HTR-8/SVneo (cell line): Measurements from ENCODE around the gene DLGAP5.

ENCODE experiments used
- DNase-seq: peaks from one replicate; pipeline ENCODE4 v3.0.0; 2011; ENCODE audit warnings: low spot score, mixed read lengths; ENCODE audit not compliant: insufficient read length
- FAIRE-seq: peaks from 2 replicates; lab custom pipeline; 2011; peaks lifted over from hg19 to GRCh38; lab: Jason Lieb, UNC

DLGAP5 gene, protein sequence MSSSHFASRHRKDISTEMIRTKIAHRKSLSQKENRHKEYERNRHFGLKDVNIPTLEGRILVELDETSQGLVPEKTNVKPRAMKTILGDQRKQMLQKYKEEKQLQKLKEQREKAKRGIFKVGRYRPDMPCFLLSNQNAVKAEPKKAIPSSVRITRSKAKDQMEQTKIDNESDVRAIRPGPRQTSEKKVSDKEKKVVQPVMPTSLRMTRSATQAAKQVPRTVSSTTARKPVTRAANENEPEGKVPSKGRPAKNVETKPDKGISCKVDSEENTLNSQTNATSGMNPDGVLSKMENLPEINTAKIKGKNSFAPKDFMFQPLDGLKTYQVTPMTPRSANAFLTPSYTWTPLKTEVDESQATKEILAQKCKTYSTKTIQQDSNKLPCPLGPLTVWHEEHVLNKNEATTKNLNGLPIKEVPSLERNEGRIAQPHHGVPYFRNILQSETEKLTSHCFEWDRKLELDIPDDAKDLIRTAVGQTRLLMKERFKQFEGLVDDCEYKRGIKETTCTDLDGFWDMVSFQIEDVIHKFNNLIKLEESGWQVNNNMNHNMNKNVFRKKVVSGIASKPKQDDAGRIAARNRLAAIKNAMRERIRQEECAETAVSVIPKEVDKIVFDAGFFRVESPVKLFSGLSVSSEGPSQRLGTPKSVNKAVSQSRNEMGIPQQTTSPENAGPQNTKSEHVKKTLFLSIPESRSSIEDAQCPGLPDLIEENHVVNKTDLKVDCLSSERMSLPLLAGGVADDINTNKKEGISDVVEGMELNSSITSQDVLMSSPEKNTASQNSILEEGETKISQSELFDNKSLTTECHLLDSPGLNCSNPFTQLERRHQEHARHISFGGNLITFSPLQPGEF

DNA sequence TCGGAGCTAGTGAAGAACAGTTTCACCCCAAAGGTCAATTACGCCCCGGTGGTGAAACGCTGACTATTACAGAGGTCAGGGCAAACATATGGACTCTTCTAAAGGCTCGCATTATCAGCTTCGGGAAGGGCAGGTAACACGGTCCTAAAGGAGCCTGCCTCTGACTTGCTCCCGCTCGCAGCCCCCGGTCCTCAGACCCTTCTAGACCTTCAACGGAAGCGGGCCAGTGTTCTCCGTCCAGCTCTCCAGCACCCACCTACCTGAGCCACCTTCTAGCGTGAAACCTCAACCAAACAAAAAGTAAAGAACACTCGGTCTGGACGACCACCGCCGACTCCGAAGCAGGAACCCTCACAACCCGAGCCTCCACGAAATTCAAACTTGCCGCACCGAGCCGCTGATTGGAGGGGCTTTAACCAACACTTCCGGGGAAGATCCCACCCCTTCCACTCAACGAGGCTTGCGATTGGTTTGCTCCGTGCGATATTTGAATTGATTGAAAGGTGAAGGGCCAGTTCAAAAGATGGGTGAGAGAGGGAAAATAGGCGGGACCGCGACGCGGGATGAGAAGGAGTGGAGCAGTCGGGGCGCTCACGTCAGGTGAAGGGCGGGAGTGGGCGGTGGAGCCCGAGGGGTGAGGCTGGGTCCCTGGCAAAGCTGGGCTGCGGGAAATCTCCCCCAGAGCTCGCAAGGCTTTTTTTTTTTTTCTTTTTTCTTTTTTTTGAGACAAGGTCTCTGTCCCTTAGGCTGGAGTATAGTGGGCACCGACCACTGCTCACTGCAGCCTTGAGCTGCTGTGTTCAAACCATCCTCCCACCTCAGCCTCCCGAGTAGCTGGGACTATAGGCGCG, at the start of gene DLGAP5:
TSS of gene DLGAP5 (minus strand) at position 383 of the 851 bp plus-strand sequence. CDS start 2,406 bp downstream, outside the sequence.
- peak; percentile 99 for DNase-seq
- peak; percentile 99 for FAIRE-seq

DNA sequence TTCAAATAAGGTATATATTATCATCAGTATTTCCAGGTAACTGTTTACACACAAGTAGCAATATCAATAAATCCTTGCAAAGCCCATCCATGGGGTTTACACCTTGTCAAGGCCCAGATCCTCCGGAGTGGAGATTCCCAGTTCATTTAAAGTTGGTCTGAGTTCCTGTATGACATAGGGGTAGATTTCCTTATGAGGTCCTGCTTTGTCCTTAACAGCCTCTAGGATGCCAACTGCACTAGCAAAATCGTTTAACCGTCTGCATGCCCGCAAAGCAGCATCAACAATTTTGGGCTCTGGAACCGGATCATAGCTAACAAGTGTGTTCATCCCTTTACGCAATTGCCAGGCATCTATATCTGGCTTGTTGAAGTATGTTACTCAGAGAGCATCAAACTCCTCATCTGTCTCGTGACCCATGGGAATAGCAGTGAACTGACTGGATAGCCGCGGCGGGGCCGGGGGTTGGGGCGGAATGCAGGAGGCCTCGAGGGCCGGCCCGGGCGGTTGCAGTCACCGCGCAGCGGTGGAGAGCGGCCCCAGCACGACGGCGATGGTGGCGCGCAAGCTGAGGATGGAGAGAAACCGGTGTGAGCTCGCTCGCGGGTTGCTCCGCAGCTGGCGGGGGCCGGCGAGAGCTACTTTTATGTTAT, 49.3 kb upstream of the DLGAP5 start:
- FAIRE-seq = peak; percentile 73
- no peak for DNase-seq

DNA sequence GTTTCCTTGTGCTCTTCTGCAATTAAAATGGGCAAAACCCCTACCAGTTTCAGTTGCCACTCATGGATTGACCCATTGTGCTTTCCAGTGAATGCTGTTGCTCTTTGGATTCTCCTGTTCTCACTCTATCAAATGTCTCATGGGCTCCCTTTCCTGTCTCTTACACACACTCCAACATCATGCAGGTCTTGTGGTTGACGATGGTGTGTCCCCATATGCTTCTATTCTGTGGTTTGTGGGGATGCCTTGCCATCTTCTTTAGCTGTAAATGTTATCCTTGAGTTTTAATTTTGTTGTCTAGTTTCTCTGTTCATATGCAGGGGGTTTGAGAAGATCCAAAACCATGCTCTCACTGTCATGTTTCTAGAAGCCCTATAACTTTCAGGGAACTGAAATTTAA, 47.9 kb upstream of the DLGAP5 start:
- no peak for DNase-seq
- FAIRE-seq = peak; percentile 55

DNA sequence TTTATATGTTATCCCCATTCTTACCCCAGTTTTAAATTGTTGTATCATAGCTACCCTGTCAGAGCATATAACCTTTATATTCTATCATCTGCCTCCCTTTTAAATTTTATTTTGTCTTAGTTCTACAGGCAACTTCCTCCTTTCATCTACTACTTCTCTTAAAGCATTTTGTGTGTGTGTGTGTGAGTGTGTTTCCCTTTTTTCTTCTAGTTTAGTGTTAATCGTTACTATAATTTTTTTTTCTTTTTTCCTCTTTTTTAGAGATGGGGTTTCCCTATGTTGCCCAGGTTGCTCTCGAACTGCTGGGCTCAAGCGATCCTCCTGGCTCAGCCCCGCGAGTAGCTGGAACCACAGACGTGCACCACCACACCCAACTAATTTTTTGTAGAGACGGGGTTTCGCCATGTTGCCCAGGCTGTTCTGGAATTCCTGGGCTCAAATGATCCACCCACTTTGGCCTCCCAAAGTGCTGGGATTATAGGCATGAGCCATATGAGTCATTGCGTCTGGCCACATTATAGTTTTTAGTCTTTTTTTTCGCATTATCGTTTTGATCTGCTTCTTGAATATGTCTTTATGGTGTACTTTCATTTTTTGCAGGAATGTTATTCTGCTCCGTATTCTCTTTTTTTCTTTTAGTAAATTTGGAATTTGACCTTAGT, 46.8 kb upstream of the DLGAP5 start:
- no peak for DNase-seq
- FAIRE-seq = peak; percentile 13

DNA sequence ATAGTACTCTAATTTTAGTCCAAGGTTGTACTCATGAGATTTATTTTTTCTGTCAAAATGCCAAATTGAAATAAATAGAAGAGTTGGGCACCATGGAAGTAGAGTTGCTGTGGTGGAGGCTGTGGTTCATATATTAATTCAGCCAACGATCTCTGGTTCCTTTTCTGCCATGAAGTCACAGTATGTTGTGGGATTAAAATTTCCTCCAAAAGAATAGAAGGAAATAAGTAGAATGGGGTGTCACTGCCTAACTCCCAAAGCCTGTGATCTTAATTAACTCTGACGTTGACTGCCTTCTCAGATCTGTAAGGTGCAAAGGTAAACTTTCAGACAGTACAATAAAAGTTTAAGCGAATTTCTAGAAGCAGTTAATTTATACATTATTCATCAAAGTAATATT, 42.2 kb upstream of the DLGAP5 start:
- no peak for FAIRE-seq
- no peak for DNase-seq

DNA sequence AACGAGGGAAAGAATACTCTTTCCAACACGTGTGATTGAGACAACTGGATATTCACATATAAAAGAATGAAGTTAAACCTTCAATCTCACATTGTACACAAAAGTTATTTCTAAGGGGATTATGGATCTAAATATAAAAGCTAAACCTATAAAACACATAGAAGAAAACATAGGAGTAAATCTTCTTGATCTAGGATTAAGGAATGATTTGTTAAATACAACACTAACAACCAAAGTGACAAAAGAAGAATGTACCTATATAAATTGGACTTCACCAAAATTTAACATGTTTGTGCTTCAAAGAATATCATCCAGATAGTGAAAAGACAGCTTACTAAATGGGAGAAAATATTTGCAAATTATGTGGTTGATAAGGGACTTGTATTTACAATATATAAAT, 36.9 kb upstream of the DLGAP5 start:
- no peak for DNase-seq
- no peak for FAIRE-seq

DNA sequence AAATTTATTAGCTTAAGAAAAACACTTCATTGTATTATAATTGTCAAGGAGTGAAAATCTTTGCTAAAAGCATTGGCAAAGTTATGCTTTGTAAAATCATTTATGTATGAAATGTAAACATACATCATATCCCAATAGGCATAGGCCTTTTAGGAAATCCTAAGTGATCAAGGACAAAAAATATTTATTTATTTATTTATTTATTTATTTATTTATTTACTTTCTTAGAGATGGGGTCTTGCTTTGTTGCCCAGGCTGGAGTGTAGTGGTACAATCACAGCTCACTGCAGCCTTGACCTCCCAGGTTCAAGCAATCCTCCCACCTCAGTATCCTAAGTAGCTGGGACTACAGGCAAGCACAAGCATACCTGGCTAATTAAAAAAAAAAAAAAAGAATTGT, 32.0 kb upstream of the DLGAP5 start:
- FAIRE-seq (no peak), DNase-seq (no peak)

DNA sequence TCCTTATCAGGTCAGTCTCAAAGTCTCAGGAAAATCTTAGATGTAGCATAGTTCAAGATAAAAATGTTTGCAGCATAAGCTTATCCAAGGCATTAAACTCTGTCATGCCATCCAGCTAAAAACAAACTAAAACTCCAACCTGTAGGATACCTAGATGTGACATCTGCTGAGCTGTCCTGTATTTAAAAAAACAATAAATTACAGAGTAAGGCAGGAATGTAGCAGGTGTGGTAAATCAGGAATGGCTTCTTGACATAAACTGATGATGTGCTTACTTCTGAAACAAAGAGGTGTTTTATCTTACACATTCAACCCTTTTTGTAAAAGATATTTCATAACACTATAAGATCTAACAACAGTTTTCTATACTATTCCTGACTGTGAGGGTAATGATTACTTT, 30.6 kb upstream of the DLGAP5 start:
- FAIRE-seq (no peak), DNase-seq (no peak)

DNA sequence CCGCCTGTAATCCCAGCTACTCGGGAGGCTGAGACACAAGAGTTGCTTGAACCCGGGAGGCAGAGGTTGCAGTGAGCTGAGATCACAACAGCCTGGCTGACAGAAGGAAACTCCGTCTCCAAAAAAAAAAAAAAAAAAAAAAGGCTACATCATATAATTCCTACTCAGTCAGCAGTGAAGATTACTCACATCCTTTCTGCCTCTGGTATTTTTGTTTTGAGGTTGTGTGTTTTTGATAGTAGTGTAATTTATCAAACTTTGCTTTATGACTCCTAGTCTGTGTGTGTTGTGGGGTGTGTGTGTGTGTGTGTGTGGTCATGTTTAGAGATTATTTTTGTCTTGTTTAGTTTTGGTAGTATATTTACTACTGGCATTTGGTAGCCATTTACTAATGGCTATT, 29.8 kb upstream of the DLGAP5 start:
- FAIRE-seq = peak; percentile 82
- DNase-seq = peak; percentile 57

DNA sequence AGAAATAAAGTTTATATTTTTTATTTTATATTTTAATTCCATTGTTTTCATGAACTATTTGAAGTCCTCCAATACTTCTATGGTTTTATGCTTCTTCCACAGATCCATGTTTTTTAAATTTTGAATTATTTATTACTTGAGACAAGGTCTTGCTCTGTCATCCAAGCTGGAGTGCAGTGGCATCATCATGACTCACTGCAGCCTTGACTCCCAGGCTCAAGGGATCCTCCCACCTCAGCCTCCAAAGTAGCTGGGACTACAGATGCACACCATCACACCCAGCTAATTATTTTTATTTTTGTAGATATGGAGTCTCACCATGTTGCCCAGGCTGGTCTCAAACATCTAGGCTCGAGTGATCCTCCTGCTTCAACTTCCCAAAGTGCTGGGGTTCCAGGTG, 28.8 kb upstream of the DLGAP5 start:
- DNase-seq = no peak
- FAIRE-seq = peak; percentile 76

DNA sequence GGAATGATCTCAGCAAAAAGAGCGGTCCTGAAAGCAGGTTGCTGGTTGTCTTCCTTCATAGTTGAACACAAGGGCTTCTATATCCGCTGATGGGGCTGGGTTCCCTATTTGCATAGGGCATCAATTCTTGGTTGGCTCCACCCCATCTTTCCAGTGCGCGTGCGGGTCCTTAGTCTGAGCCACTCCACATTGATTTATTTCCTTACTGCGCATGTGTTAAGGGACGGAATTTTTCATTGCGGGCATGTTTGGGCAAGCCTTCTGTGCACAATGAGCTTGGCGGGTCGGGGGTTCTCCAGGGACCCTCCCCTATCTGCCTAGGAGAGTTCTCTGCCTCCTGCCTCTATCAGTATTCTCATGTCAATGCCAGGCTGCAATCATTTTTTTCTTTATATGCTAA, 21.2 kb upstream of the DLGAP5 start:
- DNase-seq (no peak), FAIRE-seq (peak; percentile 20)

DNA sequence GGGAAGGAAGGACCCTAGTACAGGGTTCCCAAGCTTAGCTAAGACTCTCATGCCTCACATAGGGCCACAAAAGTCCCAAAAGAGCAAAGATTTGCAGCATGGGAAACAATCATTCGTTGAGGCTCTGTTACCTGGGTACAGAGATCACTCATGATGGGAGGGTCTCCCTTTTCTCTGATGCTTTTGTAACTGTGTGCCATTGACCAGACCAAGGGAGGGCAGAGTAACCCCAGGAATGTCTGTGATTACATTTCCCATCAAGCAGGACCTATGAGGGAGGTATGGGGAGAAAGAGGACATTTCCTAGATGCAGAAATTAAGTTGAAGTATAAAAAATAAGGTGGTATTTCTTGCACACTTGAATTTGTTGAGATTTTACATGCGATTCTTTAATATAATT, 16.4 kb upstream of the DLGAP5 start:
- FAIRE-seq (peak; percentile 59), DNase-seq (no peak)

DNA sequence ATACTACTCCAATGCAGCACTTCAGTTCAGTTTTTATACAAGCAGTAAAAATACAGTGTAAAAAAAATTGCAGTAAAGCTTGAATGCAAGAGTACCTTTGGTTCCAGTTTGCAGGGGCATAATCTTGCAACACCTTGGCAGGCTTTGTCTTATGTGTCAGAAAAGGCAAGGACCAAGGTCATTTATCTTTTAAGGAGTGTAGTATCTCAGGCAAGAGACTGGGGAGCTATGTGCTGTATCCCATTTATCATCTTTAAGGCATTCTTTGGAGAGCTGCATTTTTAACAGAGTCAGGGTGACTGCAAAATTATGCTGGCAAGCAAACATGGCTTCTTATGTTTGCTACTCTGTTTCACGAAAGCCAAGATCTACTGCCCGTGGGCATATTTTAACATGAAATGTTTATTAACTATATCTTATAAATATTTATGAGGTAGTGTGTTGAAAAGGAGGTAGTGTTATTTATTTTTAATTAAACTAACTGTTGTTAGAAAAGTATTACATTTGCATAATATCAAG, 14.8 kb upstream of the DLGAP5 start:
- FAIRE-seq (peak; percentile 20), DNase-seq (no peak)

DNA sequence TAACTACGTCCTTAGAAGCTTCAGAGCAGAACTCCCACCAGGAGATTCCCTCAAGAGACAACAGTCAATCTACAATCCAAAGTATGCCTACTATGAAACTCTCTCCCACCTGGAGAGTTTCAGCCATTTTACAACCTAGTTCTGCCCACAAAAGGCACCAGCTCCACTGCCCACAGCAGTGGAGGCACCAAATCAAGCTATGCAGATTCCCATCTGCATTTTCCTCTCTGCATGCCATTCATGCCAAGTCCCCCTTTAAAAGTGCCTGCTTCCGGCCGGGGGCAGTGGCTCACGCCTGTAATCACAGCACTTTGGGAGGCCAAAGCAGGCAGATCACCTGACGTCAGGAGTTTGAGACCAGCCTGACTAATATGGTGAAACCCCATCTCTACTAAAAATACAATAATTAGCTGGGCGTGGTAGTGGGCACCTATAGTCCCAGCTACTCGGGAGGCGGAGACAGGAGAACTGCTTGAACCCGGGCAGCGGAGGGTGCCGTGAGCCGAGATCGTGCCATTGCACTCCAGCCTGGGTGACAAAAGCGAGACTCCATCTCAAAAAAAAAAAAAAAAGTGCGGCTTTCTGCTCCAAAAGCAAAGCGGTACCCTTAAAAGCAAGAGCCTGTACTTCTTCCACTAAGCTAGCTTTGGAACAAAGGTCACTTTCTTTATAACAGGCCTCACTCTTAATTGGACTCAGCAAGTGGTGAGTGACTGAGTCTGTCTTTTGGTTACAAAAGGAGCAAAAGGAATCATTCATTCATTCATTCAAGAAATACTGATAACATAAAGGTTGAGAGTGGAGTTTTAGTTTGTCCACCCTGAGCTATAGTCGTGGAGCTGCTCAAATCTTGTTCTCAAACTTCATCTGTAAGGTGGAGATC, 10.1 kb upstream of the DLGAP5 start:
- FAIRE-seq = peak; percentile 20
- no peak for DNase-seq

DNA sequence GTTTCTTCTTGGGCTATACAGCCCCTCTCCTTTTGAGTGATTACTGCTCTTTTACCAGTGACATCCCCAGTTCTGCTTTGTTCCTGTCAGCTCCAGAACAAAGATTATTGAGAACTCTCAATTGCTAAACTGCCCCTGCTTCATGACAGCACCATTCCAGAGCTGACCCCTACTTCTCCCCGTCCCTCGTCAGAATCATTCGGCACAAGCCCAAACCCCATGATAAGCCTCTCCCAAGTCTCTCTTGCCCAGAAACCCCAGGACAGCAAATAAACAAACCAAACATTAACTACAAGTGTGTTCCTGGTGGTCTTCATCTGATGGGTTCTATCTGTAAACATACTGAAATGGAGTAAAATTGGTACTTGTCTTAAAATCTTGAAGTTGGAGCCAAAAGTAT, 9.3 kb upstream of the DLGAP5 start:
- FAIRE-seq (peak; percentile 85), DNase-seq (no peak)

DNA sequence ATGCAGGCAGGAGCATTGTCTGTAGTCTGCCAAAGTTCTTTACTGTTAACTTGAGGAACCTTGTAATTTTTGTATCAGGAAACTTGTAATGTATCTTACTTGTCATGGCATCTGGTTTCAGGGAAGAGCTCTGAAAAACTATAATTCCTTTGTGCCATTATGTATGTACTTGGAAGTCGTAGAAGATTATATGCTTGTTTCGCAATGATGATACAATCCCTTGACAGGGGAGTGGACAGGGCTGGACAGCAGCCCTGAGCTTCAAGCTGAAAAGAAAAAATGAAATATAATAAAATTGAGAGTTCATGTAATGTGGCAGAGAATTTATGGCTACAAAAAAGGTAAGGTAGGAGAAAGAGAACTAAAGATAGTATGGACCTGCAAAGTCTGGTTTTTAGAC, 7.4 kb upstream of the DLGAP5 start:
- peak; percentile 48 for FAIRE-seq
- no peak for DNase-seq

DNA sequence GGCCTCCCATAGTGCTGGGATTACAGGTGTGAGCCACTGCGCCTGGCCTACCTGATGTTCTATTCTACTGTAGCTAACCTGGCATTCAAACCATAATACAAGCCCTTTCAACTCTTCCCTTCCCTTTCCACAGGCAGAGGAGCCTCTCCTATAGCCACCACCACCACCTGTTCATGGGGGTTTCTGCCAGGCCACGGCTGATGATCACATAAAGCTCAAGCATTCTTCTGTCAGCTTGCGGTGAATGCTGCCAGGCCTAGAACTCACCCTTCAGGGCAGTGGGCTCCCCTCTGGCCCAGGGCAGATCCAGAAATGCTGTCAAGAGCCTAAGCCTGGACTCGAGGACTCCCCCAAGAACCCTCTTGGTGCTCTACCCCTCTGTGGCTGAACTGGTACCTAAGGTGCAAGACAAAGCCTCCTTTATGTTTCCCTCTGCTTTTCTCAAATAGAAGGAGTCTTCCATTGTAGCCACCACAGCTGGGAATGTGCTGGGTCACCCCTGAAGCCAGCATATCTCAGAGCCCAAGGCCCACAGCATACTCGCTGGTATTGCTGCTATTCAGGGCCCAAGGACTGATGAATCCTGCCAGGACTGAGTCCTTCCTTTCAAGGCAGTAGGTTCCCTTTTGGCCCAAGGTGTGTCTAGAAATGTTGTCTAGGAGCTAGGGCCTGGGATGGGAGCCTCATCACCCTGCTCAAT, 3.4 kb upstream of the DLGAP5 start:
- peak; percentile 55 for FAIRE-seq
- DNase-seq = no peak
